GM12878 (cell line): Measurements from ENCODE around the gene EEF1G. TPM values are rescaled to one million over a fixed set of nuclear protein-coding genes. Genes with fewer than 3 reads are reported as not detected.

Experiments used
- ATAC-seq: fragments of 200-7000 bp; cut with Tn5 transposase; 3 replicates; pipeline ENCODE4 v1.9.1; 2020; ENCODE audit warnings: mild to moderate bottlenecking, moderate library complexity
- BruUV-seq: library from RNA; stranded (reverse); fragments of 400-500 nt; replicated peaks from 2 replicates; lab custom pipeline; 2021; lab: Mats Ljungman, UMichigan
- CTCF ChIA-PET: fragments of 300-600 bp; sonication (Branson Sonifier 250); formaldehyde crosslinking; extraction: SDS; loops from one replicate; lab custom pipeline; 2021; ENCODE audit warnings: inconsistent platforms; lab: Yijun Ruan, JAX
- POLR2A ChIA-PET: fragments of 350-600 bp; formaldehyde crosslinking; extraction: SDS; loops from one replicate; lab custom pipeline; 2021; ENCODE audit warnings: inconsistent platforms; lab: Charles Lee
- RAD21 ChIA-PET: fragments of 300-600 bp; sonication (Branson Sonifier 250); formaldehyde crosslinking; loops from one replicate; lab custom pipeline; 2023; ENCODE audit warnings: antibody characterized with exemption; ENCODE audit not compliant: unreplicated experiment; lab: Charles Lee
- SMC1A ChIA-PET: fragments of 300-600 bp; sonication (Branson Sonifier 250); formaldehyde crosslinking; loops from one replicate; lab custom pipeline; 2023; ENCODE audit not compliant: unreplicated experiment, uncharacterized antibody; lab: Charles Lee
- DNase-seq: peaks from one replicate; pipeline ENCODE4 v3.0.0-alpha.2; 2011; ENCODE audit warnings: low read depth, low spot score
- FAIRE-seq: peaks from 3 replicates; lab custom pipeline; 2011; peaks lifted over from hg19 to GRCh38; lab: Jason Lieb, UNC
- H2AFZ ChIP-seq: 2 replicates; pipeline ENCODE4 v1.6.0; 2011; ENCODE audit warnings: low read depth, low read length, control low read depth; ENCODE audit not compliant: control insufficient read depth
- H3K27ac ChIP-seq: 2 replicates; pipeline ENCODE4 v1.5.1; 2011; ENCODE audit warnings: control low read depth; ENCODE audit not compliant: control insufficient read depth, insufficient read depth
- H3K27me3 ChIP-seq, 2 experiments: replicated peaks in 1 of 2; 2 replicates each; pipeline versions ENCODE4 v1.6.0 to v1.6.1; 2011; ENCODE audit warnings: low read length in 1 of 2; ENCODE audit not compliant: control insufficient read depth in 2 of 2, insufficient read depth in 2 of 2
- H3K36me3 ChIP-seq, 2 experiments: 2 replicates each; pipeline ENCODE4 v1.5.1; 2011; ENCODE audit warnings: low read length in 1 of 2; ENCODE audit not compliant: control insufficient read depth in 2 of 2, insufficient read depth in 2 of 2
- H3K4me1 ChIP-seq: 2 replicates; pipeline ENCODE4 v1.6.1; 2011; ENCODE audit warnings: mild to moderate bottlenecking, low read length, moderate library complexity, mixed read lengths; ENCODE audit not compliant: control insufficient read depth, insufficient read depth
- H3K4me2 ChIP-seq: 2 replicates; pipeline ENCODE4 v1.6.0; 2011; ENCODE audit warnings: control low read depth; ENCODE audit not compliant: control insufficient read depth, insufficient read depth
- H3K4me3 ChIP-seq: fragments of 200-600 bp; sonication (generic); 2 replicates; pipeline ENCODE4 v1.5.1; 2016
- H3K79me2 ChIP-seq: 2 replicates; pipeline ENCODE4 v1.6.0; 2011; ENCODE audit warnings: low read length; ENCODE audit not compliant: control insufficient read depth, insufficient read depth
- H3K9ac ChIP-seq: 2 replicates; pipeline ENCODE4 v1.8.0; 2011; ENCODE audit warnings: low read length, control low read depth, mixed read lengths; ENCODE audit not compliant: control insufficient read depth, insufficient read depth
- H3K9me3 ChIP-seq: replicated peaks from 3 replicates; pipeline ENCODE4 v1.5.1; 2011; ENCODE audit warnings: mild to moderate bottlenecking, low read length; ENCODE audit not compliant: control insufficient read depth, insufficient read depth
- H4K20me1 ChIP-seq: 2 replicates; pipeline ENCODE4 v1.6.0; 2011; ENCODE audit not compliant: control insufficient read depth, insufficient read depth
- ATF7 ChIP-seq: fragments of 450-650 bp; IDR thresholded peaks from 2 replicates; pipeline ENCODE4 v1.6.1; 2016; ENCODE audit warnings: low read depth, mild to moderate bottlenecking
- CBX5 ChIP-seq: sonication (generic); IDR thresholded peaks from 2 replicates; pipeline ENCODE4 v1.6.1; 2016; ENCODE audit warnings: low read depth, moderate library complexity, mild to moderate bottlenecking, inconsistent platforms
- EZH2 ChIP-seq: IDR thresholded peaks from 2 replicates; pipeline ENCODE4 v1.6.1; 2012; ENCODE audit warnings: low read depth, mild to moderate bottlenecking, control low read depth, inconsistent platforms, low read length, borderline replicate concordance; ENCODE audit not compliant: control insufficient read depth
- LARP7 ChIP-seq: fragments of 450-650 bp; IDR thresholded peaks from 2 replicates; pipeline ENCODE4 v1.6.1; 2017; ENCODE audit warnings: mild to moderate bottlenecking
- PAX5 ChIP-seq: IDR thresholded peaks from 2 replicates; pipeline ENCODE4 v1.6.1; 2011; ENCODE audit warnings: low read depth, low read length, borderline replicate concordance
- TCF7 ChIP-seq: IDR thresholded peaks from 2 replicates; pipeline ENCODE4 v1.6.1; 2014; ENCODE audit warnings: antibody characterized with exemption, borderline replicate concordance
- ZBED1 ChIP-seq: IDR thresholded peaks from 2 replicates; pipeline ENCODE4 v1.6.1; 2016; ENCODE audit warnings: borderline replicate concordance
- WGBS: methylation state at CpG from one replicate; pipeline ENCODE4 v1.1.6; 2016; ENCODE audit warnings: low lambda C conversion rate; ENCODE audit not compliant: insufficient replicate concordance, insufficient coverage; ENCODE audit errors: missing lambda C conversion rate; 5-methylcytosine and 5-hydroxymethylcytosine counted together
- in situ Hi-C: fragments of 300-500 bp; cut with MboI; formaldehyde crosslinking; loops from 9 replicates; pipeline ENCODE4 v1.14.3; 2018; ENCODE audit warnings: mixed read lengths
- intact Hi-C: fragments of 100-400 bp; cut with micrococcal nuclease; formaldehyde crosslinking; loops from one replicate; pipeline ENCODE4 v1.14.2; 2022; ENCODE audit not compliant: unreplicated experiment
- polyA plus RNA-seq, 11 experiments: library from polyadenylated mRNA; depleted of rRNA in 4 of 11; unstranded in 6 of 11; stranded (reverse) in 5 of 11; fragments of >200 nt; fragmentation: Nextera tagmentation in 4 of 11; fragmentation: Illumina TruSeq in 1 of 11; extraction: Ambion mirVana in 4 of 11; extraction: Trizol in 1 of 11; gene quantifications; 1 replicate in 1 of 11; 2 replicates in 10 of 11; pipeline versions ENCODE4 v1.2.1 to v1.2.3, GENCODE V29; 2011 to 2016; ENCODE audit warnings: inconsistent platforms in 2 of 11, missing spikeins in 2 of 11, low read depth in 1 of 11
- total RNA-seq, 4 experiments: library from RNA; depleted of rRNA in 3 of 4; stranded (reverse); fragments of >200 nt in 3 of 4; fragmentation: Illumina TruSeq in 1 of 4; extraction: Trizol in 1 of 4; gene quantifications; 2 replicates each; pipeline versions ENCODE4 v1.2.1 to v1.2.3, GENCODE V29; 2013 to 2021
- TF ChIP-seq, protein P1 (sequence below): fragments of 450-650 bp; IDR thresholded peaks from 2 replicates; pipeline ENCODE4 v1.6.1; 2017; ENCODE audit warnings: borderline replicate concordance

EEF1G gene
- total and polyA plus RNA-seq, 10 of the 15 experiments (the other 5 are each of a cell fraction or from before 2014, with no cell fraction given): 850 to 2,739 (median 2,277) TPM

DNA sequence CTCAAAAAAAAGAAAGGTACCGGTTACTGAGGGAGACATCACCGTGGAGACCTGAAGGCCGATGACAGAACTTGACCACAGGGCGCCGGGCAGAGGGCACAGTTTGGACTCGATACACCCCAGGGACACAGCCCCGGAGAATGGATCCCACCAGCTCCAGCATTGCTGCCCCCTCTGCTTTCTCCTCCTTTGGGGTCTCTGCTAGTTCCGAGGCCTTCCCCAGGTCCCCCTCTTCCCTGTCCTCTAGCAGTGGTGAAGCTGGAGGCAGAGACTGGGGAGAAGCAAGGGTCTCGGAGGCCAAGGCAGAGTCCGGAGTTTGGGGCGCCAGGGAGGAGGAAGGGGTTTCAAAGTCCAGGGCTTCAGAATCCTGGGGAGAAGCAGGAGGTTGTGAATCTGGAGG, 4.8 kb upstream of the EEF1G start:
- no peak overlapping the region for H2AFZ ChIP-seq
- peaks cover 5% of the 10 kb centered on the region; the same call in 1 of the 2 replicates for H3K4me1 ChIP-seq
- H3K27ac ChIP-seq: no peak overlapping the region
- BruUV-seq: no TSS peak
- SMC1A ChIA-PET: no interaction called here
- no peaks in the 10 kb centered on the region for H3K9me3 ChIP-seq
- peaks cover 11% of the 10 kb centered on the region for H3K79me2 ChIP-seq
- no peaks in the 10 kb centered on the region for H3K27me3 ChIP-seq
- peaks cover 16 to 19% of the 10 kb centered on the region in 2 experiments; a peak in 3 of 4 replicates for H3K36me3 ChIP-seq
- no peak overlapping the region for H3K4me3 ChIP-seq
- no peak for ATAC-seq
- RAD21 ChIA-PET: no interaction called here
- H3K4me2 ChIP-seq: no peak overlapping the region
- in situ Hi-C loops: no loop called here
- CTCF ChIA-PET: interaction anchor here (0.7 kb wide), 1 partner anchor 278 kb away, joined by 3 read pairs; no protein-coding TSS in a partner anchor
- intact Hi-C loops: no loop called here
- H4K20me1 ChIP-seq: no peaks in the 10 kb centered on the region
- H3K9ac ChIP-seq: no peak overlapping the region
- DNase-seq: no peak
- WGBS: 93% methylated on average over 11 of the region's 11 CpGs
- FAIRE-seq: no peak
- TF ChIP-seq CBX5: no peak
- no peak for TF ChIP-seq PAX5
- no peak for TF ChIP-seq ZBED1
- TF ChIP-seq TCF7: no peak
- no peak for TF ChIP-seq EZH2
- TF ChIP-seq, protein P1, sequence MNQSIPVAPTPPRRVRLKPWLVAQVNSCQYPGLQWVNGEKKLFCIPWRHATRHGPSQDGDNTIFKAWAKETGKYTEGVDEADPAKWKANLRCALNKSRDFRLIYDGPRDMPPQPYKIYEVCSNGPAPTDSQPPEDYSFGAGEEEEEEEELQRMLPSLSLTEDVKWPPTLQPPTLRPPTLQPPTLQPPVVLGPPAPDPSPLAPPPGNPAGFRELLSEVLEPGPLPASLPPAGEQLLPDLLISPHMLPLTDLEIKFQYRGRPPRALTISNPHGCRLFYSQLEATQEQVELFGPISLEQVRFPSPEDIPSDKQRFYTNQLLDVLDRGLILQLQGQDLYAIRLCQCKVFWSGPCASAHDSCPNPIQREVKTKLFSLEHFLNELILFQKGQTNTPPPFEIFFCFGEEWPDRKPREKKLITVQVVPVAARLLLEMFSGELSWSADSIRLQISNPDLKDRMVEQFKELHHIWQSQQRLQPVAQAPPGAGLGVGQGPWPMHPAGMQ: no peak
- no peak for TF ChIP-seq LARP7
- TF ChIP-seq ATF7: no peak
- POLR2A ChIA-PET: no interaction called here
